Kidney glomerular epithelial cell (primary cell): ENCODE results near the gene CKMT1A.
"Not testable (repeated sequence)": the region's sequence is repeated elsewhere in the genome, so short reads cannot be mapped to it uniquely, and the experiment has no call there.

Source experiments
- DNase-seq: peaks from one replicate; lab custom pipeline; 2025; lab: John Stamatoyannopoulos, UW

CKMT1A gene

DNA sequence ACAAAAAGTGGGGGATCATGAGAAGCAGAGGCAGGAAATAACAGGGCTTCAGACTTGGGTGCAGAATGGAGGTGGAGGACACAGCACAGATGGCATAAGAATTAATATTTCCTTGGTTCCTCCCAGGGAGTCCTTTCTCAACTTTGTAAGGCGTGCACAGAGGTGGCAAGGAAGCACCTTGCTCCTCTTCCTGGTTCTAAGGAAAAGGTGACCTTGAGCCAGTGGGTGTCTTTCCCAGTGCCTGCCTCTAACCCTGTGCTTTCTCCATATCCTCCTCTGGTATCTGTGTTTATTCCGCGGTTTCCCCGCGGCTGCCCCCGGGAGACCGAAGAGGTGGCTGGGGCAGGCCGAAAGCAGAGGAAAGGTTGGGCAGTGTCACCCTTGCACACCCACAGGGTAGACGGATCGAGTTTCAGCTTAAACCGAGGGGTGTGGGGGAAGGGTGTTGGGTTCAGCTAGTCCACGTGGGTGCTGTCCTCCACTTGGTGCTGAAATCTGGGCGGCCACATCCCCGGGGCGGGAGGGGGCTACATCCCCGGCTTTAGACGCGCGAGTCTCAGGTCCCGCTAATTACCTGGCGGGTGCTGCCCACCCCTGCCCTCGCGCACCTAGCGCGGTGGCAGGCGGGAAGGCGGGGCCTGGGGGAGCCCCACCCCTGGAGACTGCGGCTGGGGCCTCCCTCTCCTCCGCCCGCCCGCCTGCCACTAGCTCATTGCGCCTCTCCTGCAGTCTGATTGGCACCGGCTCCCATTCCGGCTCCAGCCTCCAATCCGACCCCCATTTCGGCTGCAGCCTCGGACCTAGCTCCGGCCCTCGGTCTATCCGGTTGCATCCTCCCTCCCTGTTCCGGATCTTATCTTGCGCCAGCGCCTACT, at the start of gene CKMT1A:
Gene CKMT1A (plus strand): TSS at position 712 of the 875 bp plus-strand sequence. CDS start 192 bp downstream, outside the sequence.
- DNase-seq = not testable (repeated sequence)

DNA sequence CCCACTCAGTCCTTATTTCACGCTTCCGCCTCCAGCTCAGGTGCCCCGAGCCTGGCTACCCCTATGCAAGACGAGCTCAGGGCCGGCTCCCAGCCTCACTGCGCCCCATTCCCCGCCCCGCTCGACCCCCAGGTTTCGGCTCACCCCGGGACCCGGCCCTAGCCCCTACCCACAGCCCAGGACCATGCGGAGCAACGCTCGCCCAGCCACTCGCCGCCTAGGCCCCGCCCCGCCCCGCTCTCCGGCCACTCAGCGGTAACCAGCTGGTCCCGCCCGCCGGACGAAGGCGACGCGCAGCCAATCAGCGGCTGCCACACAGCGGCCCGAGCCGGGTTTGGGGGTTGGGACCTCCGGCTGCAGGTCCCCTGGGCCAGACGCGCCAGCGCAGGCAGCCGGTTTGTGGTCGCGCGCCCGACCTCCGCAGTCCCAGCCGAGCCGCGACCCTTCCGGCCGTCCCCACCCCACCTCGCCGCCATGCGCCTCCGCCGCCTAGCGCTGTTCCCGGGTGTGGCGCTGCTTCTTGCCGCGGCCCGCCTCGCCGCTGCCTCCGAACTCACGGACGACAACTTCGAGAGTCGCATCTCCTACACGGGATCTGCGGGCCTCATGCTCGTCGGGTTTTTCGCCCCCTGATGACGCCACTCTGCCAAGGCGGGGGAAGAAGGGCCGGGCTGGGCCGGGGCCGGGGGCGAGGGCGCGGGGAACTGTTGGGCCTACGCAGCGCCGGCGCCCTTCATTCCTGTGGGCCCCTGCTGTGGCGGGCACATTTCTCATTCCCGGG, 44.8 kb upstream of the CKMT1A start, which contains the start of gene CATSPER2:
Gene CATSPER2 (minus strand): TSS at position 196 of the 781 bp plus-strand sequence. CDS start 783 bp downstream, outside the sequence.
- no peak for DNase-seq

DNA sequence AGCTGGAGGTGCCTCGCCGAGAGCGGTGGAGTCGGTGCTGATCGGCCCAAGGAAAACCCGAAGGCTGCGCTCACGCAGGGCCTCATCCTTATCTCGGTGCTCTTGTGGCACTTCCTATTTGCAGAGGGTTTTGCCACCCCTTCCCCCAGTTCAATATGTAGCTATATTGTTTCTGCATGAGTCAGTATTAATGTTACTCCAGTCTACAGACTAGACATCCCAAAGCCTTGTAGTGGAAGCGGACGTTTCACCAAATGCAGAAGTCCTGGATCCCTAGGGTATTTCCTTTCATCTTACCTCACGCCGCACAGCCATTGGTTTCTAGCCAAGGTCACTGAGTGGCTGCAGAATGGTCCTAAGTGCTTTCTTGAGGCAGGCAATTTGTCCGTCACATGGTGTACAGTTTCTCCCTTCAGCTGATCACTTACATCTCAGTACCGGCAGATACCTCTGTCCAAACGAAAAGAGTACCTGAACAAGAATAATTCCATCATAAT, 44.2 kb upstream of the CKMT1A start:
- DNase-seq = not testable (repeated sequence)

DNA sequence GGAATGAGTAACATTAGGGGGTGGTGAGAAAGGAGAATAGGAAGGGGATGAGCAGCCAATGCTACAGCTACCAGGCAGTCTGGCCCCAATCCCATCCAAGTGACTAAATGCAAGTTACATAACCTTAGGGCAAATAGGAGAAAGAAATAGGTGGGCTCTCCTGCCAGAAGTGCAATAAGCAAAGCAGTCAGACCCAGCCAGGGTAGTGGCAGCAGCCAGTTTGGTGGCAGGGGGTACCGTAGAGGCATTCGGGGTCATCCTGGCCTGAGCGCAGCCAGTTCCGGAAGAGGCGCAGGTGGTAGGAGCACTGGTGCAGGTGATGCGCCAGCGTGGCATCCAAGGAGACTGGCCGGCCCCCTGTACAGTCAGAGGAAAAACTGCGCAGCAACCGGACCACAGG, 33.9 kb upstream of the CKMT1A start:
- not testable (repeated sequence) for DNase-seq

DNA sequence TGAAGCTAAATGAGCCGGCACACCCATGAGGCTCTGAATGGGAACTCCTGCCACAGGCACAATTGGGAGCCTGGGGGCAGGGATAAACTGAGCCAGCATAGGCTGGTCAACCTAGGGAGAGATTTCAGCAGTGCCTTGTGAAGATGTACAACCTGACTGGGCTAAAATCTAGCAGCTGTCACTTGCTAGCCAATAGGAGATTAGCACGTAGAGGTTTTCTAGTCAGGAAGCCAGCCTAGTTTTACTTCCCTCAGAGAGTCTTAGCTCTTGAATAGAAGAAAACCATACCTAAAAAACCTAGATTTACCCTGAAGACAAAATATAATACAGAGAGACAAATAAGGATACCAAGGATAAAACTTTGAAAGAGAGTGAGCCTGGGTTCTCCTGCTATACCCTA, 31.4 kb upstream of the CKMT1A start:
- not testable (repeated sequence) for DNase-seq

DNA sequence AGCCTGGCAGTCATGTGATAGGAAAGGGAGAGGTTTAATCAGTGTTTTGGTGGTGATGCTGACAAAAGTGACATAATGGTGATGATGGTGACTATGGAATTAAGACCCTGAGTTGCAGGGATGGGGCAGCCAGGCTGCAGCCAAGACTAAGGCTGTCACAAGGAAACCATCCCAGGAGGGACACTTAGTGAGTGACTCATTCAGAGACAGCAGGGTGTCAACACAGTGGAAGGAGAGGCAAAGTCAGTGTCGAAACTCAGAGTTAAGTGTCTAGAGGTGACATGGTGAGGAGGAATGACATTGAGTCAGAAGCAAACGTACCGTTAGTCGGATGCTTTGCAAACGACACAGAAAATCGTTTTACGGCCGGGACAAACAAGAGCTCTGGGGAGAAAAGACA, 30.3 kb upstream of the CKMT1A start:
- DNase-seq = not testable (repeated sequence)

DNA sequence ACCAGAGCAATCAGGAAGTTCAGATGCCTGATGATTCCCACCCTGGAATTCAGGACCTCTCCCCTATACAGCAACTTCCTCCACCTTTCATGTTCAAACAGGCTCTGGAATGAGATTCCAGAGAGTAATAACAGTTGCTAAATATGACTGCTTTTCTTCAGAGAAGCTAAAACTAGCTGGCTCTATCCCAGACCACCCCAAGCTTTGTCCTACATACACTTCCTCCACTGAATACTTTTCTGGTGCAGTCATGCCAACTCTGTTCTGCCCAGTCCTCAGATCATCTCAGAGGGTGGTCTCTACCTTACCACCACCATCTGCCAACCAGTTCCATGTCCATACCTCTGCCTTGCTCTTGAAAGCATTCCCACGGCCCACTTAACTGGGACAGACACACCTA, 27.5 kb upstream of the CKMT1A start:
- DNase-seq = not testable (repeated sequence)

DNA sequence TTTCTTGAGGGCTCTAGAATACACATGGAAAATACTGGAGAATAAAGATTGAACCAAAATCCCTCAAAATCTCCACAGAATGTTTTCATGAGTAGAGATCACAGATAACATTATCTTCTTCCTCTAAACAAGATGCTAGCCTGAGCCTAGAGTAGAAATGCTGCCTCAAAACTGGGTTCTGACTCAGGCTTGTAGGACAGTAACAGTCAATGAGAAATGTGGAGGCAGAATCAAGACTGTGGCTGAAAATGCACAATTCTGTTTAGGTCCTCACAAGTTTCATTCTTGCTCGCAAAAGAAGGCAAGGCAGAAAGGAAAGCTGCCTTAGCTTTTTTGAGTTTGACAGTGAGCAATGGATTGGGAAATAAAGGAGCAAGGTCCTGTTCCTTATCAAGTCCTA, 19.5 kb upstream of the CKMT1A start:
- not testable (repeated sequence) for DNase-seq

DNA sequence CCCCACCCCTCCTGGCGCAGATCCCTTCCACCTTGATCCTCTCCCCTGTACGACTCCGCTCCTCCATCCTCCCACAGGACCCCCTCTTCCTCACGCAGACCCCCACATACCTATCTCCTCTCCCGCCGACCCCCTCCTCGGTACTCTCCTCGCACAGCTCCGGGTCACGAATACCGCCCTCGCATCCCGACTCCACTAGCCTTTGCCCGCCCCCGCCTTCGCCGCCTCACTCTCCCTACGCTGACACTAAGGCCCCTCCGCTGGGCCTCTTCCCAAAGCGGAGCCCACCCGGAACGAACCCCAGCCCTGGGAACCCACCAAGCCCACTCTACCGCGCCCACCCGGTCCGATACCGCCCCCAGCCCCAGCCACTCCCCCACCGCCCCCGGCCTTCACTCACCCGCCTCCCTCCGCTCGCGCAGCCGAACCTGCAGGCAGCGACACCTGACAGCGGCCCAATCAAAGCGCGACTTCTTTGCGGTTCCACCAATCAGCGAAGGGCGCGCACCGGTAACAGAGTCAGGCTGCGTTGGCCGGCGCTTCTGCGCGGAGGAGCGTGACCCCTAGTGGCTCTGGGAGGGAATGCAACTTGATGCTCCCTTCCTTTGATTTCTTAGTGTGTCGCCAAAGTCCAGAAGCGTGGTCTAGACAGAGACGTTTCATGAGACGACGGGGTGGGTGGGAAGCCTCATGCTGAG, 3.9 kb upstream of the CKMT1A start:
- DNase-seq = not testable (repeated sequence)

DNA sequence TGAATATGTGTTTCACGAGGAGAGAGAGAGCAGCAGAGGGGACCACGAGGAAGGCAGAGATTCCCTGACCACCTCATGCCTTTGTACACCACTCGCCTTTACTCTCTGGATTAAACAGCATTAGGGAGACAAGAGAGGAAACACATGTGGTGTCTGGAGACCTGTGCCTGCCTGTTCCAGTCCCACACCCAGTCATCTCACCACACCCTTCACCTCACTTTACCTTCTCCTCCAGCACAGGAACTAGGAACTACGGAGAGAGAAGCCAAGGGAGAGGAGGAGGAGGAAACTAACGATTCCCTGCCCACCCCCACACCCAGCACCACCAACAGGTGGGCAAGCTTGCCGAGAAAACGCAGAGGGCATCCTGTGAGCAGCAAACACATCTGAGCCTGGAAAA, 980 bp upstream of the CKMT1A start:
- DNase-seq = not testable (repeated sequence)

DNA sequence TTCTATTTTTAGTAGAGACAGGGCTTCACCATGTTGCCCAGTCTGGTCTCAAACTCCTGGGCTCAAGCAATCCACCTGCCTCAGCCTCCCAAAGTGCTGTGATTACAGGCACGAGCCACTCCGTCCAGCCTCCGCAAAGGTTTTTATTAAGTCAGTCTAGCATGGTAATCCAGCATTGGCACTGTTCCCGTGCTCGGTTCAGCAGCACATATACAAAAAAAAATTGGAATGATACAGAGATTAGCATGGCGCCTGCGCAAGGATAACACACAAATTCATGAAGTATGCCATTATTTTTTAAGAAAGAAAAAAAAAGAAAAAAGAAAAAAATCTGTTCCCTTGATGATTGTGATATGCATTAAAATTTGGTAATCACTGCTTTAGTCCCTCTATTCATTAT, 8.5 kb downstream of the CKMT1A start:
- no peak for DNase-seq

DNA sequence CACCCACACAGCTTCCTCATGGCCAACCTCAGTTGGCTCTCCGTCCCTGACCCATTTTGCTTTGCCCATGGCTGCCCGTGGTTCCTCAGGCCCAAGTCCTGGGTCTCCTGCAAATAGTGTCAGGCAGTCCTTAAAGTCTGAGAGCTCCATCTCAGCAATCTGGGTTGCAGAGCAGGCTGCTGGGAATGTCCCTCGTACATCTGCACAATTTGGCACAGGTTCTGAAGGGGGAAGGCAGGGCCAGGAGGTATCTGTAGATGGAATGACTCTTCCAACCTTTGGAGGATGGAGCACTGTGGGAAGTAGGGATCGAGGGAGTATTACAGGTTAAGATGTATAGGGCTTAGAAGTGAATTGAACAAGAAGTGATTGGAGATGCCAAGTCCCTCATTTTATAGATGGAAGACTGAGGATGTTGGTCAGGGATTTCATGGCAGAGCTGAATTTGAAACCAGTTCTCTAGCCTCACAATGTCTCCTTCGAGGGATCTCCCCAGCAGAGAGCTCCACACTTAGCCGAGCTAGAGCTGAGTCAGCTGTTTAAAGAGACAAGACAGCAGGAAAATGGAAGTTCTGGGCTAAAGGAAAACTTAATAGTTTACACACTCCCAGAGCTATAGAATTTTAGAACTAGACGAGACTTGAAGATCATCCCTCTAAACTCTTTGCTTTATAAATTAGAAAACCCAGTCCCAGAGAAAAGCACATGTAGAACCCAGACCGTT, 9.2 kb downstream of the CKMT1A start:
- no peak for DNase-seq

DNA sequence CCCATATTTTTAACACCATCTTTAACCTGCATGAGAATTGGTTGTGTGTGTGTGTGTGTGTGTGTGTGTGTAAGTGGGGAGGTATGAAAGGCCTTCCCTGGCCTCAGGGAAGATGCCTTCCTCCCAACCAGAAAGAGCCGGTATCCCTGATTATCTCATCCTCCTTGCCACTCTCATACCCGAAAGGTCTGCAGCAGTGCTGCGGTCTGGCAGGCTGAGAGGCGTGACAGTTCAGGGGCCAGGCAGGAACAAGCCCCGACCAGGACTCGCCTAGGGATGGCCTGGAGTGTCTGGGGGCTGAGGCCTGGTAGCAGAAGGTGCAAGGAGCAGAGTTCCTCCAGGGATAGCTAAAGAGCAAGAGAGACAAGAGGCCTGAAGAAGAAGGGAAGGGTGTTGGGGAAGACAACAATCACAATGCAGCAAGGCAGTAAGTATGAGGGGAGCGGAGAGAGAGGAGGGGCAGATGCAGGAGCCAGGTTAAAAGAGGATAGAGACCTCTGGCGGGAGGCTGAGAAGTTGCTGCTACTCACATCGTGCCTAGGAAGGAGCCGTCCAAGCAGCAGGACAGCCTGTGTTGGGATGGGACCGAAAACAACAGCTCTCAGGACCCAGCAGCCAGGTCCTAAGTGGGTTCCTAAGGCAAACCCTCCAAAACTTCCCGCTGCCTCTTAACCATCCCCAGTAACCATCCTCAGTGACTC, 16.9 kb downstream of the CKMT1A start:
- not testable (repeated sequence) for DNase-seq

DNA sequence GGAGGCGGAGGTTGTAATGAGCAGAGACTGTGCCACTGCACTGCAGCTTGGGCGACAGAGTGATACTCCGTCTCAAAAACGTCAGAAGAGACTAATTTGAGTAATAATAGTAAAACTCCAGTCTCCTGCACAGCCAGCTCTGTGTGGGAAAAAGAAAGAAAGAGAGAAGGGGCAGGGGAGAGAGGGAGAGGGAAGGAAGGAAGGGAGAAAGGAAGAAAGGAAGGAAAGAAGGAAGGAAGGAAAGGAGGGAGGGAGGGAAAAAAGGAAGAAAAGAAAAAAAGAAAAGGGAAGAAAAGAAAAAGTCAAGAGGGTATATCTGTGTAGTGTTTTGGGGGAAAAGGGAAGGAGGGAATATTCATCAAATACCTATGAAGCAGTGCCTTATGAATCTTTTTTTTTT, 29.5 kb downstream of the CKMT1A start:
- no peak for DNase-seq

DNA sequence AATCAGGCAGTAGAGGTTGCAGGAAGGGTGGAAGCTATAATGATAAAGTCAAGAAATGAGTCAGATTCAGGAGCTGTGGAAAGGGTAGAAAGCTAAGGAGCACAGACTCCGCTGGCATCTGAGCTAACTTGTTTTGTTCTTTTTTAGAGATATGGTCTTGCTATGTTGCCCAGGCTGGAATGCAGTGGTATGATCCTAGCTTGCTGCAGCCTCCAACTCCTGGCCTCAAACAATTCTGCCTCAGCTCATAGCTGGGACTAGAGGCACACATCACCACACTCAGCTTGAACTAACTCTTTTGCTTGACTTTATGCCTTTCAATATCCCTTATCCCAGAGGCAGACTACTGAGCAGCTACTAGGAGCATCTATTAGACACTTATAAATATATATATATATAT, 32.6 kb downstream of the CKMT1A start:
- not testable (repeated sequence) for DNase-seq

DNA sequence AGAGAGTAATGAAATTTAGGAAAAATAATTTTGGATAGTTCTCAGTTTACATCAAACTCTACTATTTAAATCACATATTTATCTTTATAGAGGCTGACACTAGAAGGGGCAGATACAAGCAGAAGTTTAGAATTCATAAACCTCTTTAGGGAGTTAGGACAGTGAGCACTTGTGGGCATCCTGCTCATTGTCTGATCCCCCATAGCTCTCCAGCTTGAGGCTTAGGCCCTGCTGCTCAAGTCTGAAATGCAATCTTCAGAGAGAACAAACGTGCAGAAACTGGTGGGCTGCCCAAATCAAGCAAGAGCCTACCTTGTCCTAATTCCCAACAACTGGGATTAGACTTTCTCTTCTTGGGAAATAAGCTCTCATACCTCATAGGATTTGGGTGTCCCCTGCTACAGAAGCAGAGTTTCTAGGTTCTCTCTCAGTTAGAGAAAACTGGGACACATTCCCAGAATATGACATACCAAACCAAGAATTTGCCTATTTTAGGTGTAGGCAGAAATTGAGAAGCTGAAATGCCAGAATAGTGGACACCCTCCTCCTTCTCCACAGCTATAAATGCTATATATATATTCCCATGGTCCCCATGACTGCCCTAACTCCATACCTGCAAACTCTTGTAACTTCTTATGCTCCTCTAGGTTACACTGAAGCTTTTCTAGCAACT, 34.5 kb downstream of the CKMT1A start:
- DNase-seq = not testable (repeated sequence)

DNA sequence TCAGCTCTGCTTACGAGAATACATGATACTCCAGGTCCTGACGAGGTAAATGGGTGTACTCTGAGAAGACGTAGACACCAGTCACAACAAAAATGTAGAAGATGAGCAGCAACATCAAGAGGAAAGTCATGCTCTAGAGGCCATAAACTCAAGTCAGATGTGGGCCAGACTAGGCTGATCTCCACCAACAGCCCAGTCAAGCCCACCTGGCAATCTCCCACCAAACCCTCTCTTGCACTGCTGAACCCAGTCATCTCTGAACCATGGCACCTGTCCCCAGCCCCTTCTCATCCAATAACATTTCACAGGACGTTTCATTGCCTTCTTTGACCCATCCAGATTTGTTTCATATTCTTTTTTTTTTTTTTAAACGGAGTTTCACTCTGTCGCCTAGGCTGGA, 41.8 kb downstream of the CKMT1A start:
- no peak for DNase-seq

DNA sequence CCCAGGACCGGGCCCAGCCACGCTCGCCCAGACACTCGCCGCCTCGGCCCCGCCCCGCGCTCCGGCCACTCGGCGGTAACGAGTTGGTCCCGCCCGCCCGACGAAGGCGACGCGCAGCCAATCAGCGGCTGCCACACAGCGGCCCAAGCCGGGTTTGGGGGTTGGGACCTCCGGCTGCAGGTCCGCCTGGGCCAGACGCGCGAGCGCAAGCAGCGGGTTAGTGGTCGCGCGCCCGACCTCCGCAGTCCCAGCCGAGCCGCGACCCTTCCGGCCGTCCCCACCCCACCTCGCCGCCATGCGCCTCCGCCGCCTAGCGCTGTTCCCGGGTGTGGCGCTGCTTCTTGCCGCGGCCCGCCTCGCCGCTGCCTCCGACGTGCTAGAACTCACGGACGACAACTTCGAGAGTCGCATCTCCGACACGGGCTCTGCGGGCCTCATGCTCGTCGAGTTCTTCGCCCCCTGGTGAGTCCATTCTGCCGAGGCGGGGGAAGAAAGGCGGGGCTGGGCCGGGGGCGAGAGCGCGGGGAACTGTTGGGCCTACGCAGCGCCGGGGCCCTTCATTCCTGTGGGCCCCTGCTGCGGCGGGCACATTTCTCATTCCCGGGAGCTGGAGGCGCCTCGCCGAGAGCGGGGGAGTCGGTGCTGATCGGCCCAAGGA, 52.7 kb downstream of the CKMT1A start, which contains the start of gene PDIA3:
Gene PDIA3 (plus strand): TSS at position 194 of the 658 bp plus-strand sequence. CDS start 102 bp downstream, at position 296.
- peak; percentile 45 for DNase-seq

DNA sequence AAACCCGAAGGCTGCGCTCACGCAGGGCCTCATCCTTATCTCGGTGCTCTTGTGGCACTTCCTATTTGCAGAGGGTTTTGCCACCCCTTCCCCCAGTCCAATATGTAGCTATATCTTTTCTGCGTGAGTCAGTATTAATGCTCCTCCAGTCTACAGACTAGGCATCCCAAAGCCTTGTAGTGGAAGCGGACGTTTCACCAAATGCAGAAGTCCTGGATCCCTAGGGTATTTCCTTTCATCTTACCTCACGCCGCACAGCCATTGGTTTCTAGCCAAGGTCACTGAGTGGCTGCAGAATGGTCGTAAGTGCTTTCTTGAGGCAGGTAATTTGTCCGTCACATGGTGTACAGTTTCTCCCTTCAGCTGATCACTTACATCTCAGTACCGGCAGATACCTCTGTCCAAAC, 53.2 kb downstream of the CKMT1A start:
- DNase-seq = peak; percentile 67
